LNCaP clone FGC (cell line): ENCODE results near the gene UNC119B.

Source experiments
- DNase-seq: peaks from one replicate; pipeline ENCODE4 v3.0.0-alpha.2; 2011; ENCODE audit warnings: low read depth
- H3K4me3 ChIP-seq: 2 replicates; pipeline ENCODE4 v1.5.1; 2011; ENCODE audit warnings: mild to moderate bottlenecking, low read depth, low read length, control low read depth
- TF ChIP-seq, protein P1 (sequence below): IDR thresholded peaks from 2 replicates; pipeline ENCODE4 v1.5.1; 2012; ENCODE audit warnings: mild to moderate bottlenecking; ENCODE audit not compliant: control insufficient read depth, insufficient read depth; ENCODE audit errors: extremely low read depth

UNC119B gene

DNA sequence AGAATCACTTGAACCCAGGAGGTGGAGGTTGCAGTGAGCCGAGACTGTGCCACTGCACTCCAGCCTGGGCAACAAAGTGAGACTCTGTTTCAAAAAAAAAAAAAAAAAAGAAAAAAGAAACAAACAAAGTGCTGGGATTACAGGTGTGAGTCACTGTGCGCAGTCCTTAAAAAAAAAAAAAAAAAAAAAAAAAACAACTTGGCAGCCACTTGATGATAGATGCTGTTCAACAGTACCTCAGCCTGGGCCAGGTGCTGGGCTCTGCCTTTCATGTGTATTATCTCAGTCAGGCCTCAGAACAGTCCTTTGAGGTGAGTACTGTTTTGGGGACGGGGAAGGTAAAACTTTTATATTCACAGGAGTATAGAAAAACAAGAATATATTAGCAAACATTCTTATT is 24.9 kb downstream of the UNC119B start:
- no peak overlapping the region for H3K4me3 ChIP-seq
- DNase-seq = no peak
- TF ChIP-seq, protein P1, sequence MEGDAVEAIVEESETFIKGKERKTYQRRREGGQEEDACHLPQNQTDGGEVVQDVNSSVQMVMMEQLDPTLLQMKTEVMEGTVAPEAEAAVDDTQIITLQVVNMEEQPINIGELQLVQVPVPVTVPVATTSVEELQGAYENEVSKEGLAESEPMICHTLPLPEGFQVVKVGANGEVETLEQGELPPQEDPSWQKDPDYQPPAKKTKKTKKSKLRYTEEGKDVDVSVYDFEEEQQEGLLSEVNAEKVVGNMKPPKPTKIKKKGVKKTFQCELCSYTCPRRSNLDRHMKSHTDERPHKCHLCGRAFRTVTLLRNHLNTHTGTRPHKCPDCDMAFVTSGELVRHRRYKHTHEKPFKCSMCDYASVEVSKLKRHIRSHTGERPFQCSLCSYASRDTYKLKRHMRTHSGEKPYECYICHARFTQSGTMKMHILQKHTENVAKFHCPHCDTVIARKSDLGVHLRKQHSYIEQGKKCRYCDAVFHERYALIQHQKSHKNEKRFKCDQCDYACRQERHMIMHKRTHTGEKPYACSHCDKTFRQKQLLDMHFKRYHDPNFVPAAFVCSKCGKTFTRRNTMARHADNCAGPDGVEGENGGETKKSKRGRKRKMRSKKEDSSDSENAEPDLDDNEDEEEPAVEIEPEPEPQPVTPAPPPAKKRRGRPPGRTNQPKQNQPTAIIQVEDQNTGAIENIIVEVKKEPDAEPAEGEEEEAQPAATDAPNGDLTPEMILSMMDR = no peak

DNA sequence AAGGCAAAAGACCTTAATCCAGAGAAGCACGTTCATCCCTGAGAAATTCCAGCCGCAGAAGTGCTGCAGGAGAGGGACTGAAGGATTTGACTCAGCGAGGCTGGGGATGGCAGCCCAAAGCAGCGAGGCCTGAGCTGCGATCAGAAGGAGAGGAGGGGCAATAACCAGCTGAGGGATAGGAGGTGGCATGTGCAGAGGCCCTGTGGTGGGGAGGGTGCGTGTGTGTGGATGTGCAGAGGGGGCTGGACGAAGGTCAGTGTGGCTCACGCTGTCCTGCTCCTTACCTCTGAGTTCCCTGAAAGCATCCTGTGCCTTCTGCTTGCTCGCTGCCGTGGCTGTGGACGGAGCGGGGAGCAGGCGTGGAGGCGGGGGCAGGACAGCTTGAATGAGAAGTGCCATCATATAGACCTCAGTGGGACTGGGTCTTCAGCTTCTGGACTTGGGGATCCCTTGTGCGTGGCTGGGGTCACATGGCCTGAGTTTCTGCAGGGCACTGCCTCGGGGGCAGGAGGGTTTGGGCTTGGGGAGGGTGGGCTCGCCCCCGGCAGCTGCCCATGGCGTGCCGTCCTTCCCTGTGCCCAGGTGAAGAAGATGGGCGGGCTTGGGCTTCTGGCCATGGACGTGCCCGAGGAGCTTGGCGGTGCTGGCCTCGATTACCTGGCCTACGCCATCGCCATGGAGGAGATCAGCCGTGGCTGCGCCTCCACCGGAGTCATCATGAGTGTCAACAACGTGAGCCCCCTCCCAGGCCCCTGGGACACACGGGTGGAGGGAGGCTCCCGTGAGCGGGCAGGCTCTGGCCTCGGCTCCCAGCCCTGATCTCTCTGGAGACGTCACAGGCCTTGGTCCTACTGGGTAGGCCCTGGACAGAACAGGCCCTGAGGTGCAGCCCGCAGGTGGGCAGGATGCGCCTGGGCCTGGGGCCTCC is 26.4 kb downstream of the UNC119B start:
- TF ChIP-seq, protein P1 = no peak
- no peak for DNase-seq
- no peak overlapping the region for H3K4me3 ChIP-seq

DNA sequence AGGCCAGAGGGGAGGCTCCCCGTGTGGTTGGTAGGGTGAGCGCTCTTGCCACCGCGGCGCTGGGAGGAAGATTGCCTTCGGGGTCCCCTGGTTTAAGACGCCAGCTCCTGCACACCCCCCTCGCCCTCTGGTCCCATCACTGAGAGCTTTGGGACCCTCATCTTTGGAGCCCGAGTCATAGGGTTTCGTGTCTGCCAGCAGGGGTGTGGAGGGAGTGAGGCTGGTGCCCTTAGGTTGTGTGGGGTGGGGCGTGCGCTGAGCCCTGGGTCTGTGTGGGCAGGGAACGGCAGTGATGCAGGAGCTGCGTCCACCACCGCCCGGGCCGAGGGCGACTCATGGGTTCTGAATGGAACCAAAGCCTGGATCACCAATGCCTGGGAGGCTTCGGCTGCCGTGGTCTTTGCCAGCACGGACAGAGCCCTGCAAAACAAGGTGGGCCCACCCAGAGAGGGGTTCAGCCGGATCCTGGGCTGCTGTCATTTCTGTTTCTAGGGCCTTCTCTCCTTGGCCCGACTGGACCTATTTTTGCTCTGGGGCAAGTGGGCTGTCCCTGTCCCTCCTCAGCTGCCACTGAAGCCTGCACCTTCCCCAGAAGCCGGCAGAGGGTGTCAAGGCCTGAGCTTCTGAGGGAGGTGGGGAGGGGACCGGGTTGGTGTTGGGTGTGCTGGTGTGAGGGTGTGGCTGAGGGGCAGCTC is 27.4 kb downstream of the UNC119B start:
- TF ChIP-seq, protein P1 = no peak
- DNase-seq = no peak
- no peak overlapping the region for H3K4me3 ChIP-seq

GRCh38 chr12:120738252-120739030 is 28.2 kb downstream of the UNC119B start:
- DNase-seq = no peak

DNA sequence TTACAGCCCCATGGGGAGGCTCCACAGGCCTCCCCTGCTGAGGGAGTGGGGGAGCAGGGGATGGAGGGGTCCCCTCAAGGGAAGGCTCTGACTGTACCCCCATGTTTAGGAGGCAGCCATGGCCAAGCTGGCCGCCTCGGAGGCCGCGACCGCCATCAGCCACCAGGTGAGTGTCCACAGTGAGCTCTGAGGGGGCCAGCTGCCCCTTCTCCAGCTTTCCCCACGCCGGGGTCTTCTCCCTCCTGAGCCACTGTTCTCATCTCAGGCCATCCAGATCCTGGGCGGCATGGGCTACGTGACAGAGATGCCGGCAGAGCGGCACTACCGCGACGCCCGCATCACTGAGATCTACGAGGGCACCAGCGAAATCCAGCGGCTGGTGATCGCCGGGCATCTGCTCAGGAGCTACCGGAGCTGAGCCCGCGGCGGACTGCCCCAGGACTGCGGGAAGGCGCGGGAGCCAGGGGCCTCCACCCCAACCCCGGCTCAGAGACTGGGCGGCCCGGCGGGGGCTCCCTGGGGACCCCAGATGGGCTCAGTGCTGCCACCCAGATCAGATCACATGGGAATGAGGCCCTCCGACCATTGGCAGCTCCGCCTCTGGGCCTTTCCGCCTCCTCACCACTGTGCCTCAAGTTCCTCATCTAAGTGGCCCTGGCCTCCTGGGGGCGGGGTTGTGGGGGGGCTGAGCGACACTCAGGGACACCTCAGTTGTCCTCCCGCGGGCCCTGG is 28.9 kb downstream of the UNC119B start:
- TF ChIP-seq, protein P1 = no peak
- DNase-seq = no peak
- no peak overlapping the region for H3K4me3 ChIP-seq

More at GRCh38 chr12:120738252-120739030, 28.2 kb downstream of the UNC119B start:
- TF ChIP-seq, protein P1 = no peak
- H3K4me3 ChIP-seq = no peak overlapping the region
